ENCODE measurements around the gene QRICH1.
A peak's percentile ranks its signal among the peaks of the same experiment; 100 is the strongest.

Gene QRICH1

GRCh38 chr3:49108346-49108745 is 14.5 kb upstream of the QRICH1 start:
- Histone ChIP-seq H3K27ac (ENCODE audit: low read depth, low read length) (no peak overlapping the region), H3K4me1 (ENCODE audit: control insufficient read depth, insufficient read depth, low read length) (peaks cover 7% of the 10 kb centered on the region), H3K36me3 (ENCODE audit: control insufficient read depth, insufficient read depth, low read length) (peaks cover 40% of the 10 kb centered on the region), H3K27me3 (ENCODE audit: control insufficient read depth, insufficient read depth, low read length) (no peaks in the 10 kb centered on the region), H3K9ac (ENCODE audit: low read length) (no peak overlapping the region), H3K4me3 (ENCODE audit: low read length) (no peak overlapping the region)

- peaks cover 32% of the 10 kb centered on the region for H3K36me3 ChIP-seq (ENCODE audit: control insufficient read depth, insufficient read depth, low read length)
- peak within 1 kb of the TSS; percentile 79 for H3K4me3 ChIP-seq (ENCODE audit: low read length)
- peaks cover 7% of the 10 kb centered on the region for H3K4me1 ChIP-seq (ENCODE audit: control insufficient read depth, insufficient read depth, low read length)
- peak within 1 kb of the TSS; percentile 77 for H3K9ac ChIP-seq (ENCODE audit: low read length)
- H3K27me3 ChIP-seq (ENCODE audit: control insufficient read depth, insufficient read depth, low read length): no peaks in the 10 kb centered on the region
- H3K27ac ChIP-seq (ENCODE audit: low read depth, low read length): peak within 1 kb of the TSS; percentile 85
Observed at GRCh38 chr3:49104427-49105291, 10.8 kb upstream of the QRICH1 start, which contains the start of gene QARS1. Gene QARS1 (minus strand): TSS chr3:49104757. CDS start chr3:49104733, 24 bp downstream.

GRCh38 chr3:49104052-49104426 is 10.2 kb upstream of the QRICH1 start:
- Histone ChIP-seq H3K36me3 (ENCODE audit: control insufficient read depth, insufficient read depth, low read length) (peaks cover 37% of the 10 kb centered on the region), H3K27ac (ENCODE audit: low read depth, low read length) (peak overlapping the region; percentile 85), H3K27me3 (ENCODE audit: control insufficient read depth, insufficient read depth, low read length) (no peaks in the 10 kb centered on the region), H3K4me1 (ENCODE audit: control insufficient read depth, insufficient read depth, low read length) (peaks cover 7% of the 10 kb centered on the region), H3K4me3 (ENCODE audit: low read length) (peak overlapping the region; percentile 79), H3K9ac (ENCODE audit: low read length) (peak overlapping the region; percentile 77)

- H3K27ac ChIP-seq (ENCODE audit: low read depth, low read length): no peak overlapping the region
- no peaks in the 10 kb centered on the region for H3K27me3 ChIP-seq (ENCODE audit: control insufficient read depth, insufficient read depth, low read length)
- peaks cover 43% of the 10 kb centered on the region for H3K36me3 ChIP-seq (ENCODE audit: control insufficient read depth, insufficient read depth, low read length)
- H3K9ac ChIP-seq (ENCODE audit: low read length): no peak overlapping the region
- peaks cover 7% of the 10 kb centered on the region for H3K4me1 ChIP-seq (ENCODE audit: control insufficient read depth, insufficient read depth, low read length)
- no peak overlapping the region for H3K4me3 ChIP-seq (ENCODE audit: low read length)
Observed at GRCh38 chr3:49100046-49100615, 6.3 kb upstream of the QRICH1 start.

- Histone ChIP-seq H3K4me1 (ENCODE audit: control insufficient read depth, insufficient read depth, low read length) (peaks cover 9% of the 10 kb centered on the region), H3K9ac (ENCODE audit: low read length) (no peak overlapping the region), H3K27ac (ENCODE audit: low read depth, low read length) (no peak overlapping the region), H3K4me3 (ENCODE audit: low read length) (no peak overlapping the region), H3K36me3 (ENCODE audit: control insufficient read depth, insufficient read depth, low read length) (peaks cover 43% of the 10 kb centered on the region), H3K27me3 (ENCODE audit: control insufficient read depth, insufficient read depth, low read length) (no peaks in the 10 kb centered on the region)
Observed at GRCh38 chr3:49098910-49099630, 5.2 kb upstream of the QRICH1 start.

- Histone ChIP-seq H3K27ac (ENCODE audit: low read depth, low read length) (no peak overlapping the region), H3K9ac (ENCODE audit: low read length) (no peak overlapping the region), H3K4me3 (ENCODE audit: low read length) (no peak overlapping the region), H3K4me1 (ENCODE audit: control insufficient read depth, insufficient read depth, low read length) (peaks cover 4% of the 10 kb centered on the region), H3K27me3 (ENCODE audit: control insufficient read depth, insufficient read depth, low read length) (no peaks in the 10 kb centered on the region), H3K36me3 (ENCODE audit: control insufficient read depth, insufficient read depth, low read length) (peaks cover 43% of the 10 kb centered on the region)
Observed at GRCh38 chr3:49098429-49098828, 4.6 kb upstream of the QRICH1 start.

- Histone ChIP-seq H3K27me3 (ENCODE audit: control insufficient read depth, insufficient read depth, low read length) (no peaks in the 10 kb centered on the region), H3K36me3 (ENCODE audit: control insufficient read depth, insufficient read depth, low read length) (peaks cover 11% of the 10 kb centered on the region), H3K4me1 (ENCODE audit: control insufficient read depth, insufficient read depth, low read length) (peaks cover 14% of the 10 kb centered on the region), H3K27ac (ENCODE audit: low read depth, low read length) (peak overlapping the region; percentile 97), H3K9ac (ENCODE audit: low read length) (peak overlapping the region; percentile 45), H3K4me3 (ENCODE audit: low read length) (peak overlapping the region; percentile 97)
Observed at GRCh38 chr3:49092938-49093852, 676 bp downstream of the QRICH1 start.

- no peaks in the 10 kb centered on the region for H3K36me3 ChIP-seq (ENCODE audit: control insufficient read depth, insufficient read depth, low read length)
- H3K27me3 ChIP-seq (ENCODE audit: control insufficient read depth, insufficient read depth, low read length): no peaks in the 10 kb centered on the region
- no peak overlapping the region for H3K4me3 ChIP-seq (ENCODE audit: low read length)
- H3K27ac ChIP-seq (ENCODE audit: low read depth, low read length): no peak overlapping the region
- no peaks in the 10 kb centered on the region for H3K4me1 ChIP-seq (ENCODE audit: control insufficient read depth, insufficient read depth, low read length)
- H3K9ac ChIP-seq (ENCODE audit: low read length): no peak overlapping the region
Observed at GRCh38 chr3:49081429-49081828, 12.4 kb downstream of the QRICH1 start.

- no peaks in the 10 kb centered on the region for H3K4me1 ChIP-seq (ENCODE audit: control insufficient read depth, insufficient read depth, low read length)
- H3K36me3 ChIP-seq (ENCODE audit: control insufficient read depth, insufficient read depth, low read length): peaks cover 3% of the 10 kb centered on the region
- no peak overlapping the region for H3K4me3 ChIP-seq (ENCODE audit: low read length)
- no peaks in the 10 kb centered on the region for H3K27me3 ChIP-seq (ENCODE audit: control insufficient read depth, insufficient read depth, low read length)
- no peak overlapping the region for H3K27ac ChIP-seq (ENCODE audit: low read depth, low read length)
- H3K9ac ChIP-seq (ENCODE audit: low read length): no peak overlapping the region
Observed at GRCh38 chr3:49079270-49079669, 14.6 kb downstream of the QRICH1 start.

- no peak overlapping the region for H3K4me3 ChIP-seq (ENCODE audit: low read length)
- peaks cover 15% of the 10 kb centered on the region for H3K36me3 ChIP-seq (ENCODE audit: control insufficient read depth, insufficient read depth, low read length)
- no peaks in the 10 kb centered on the region for H3K4me1 ChIP-seq (ENCODE audit: control insufficient read depth, insufficient read depth, low read length)
- no peak overlapping the region for H3K27ac ChIP-seq (ENCODE audit: low read depth, low read length)
- no peak overlapping the region for H3K9ac ChIP-seq (ENCODE audit: low read length)
- H3K27me3 ChIP-seq (ENCODE audit: control insufficient read depth, insufficient read depth, low read length): no peaks in the 10 kb centered on the region
Observed at GRCh38 chr3:49076646-49077045, 17.2 kb downstream of the QRICH1 start.

- no peaks in the 10 kb centered on the region for H3K4me1 ChIP-seq (ENCODE audit: control insufficient read depth, insufficient read depth, low read length)
- no peak overlapping the region for H3K9ac ChIP-seq (ENCODE audit: low read length)
- no peak overlapping the region for H3K4me3 ChIP-seq (ENCODE audit: low read length)
- peaks cover 15% of the 10 kb centered on the region for H3K36me3 ChIP-seq (ENCODE audit: control insufficient read depth, insufficient read depth, low read length)
- H3K27ac ChIP-seq (ENCODE audit: low read depth, low read length): no peak overlapping the region
- H3K27me3 ChIP-seq (ENCODE audit: control insufficient read depth, insufficient read depth, low read length): no peaks in the 10 kb centered on the region
Observed at GRCh38 chr3:49076116-49076515, 17.8 kb downstream of the QRICH1 start.

GRCh38 chr3:49058011-49058410 is 35.9 kb downstream of the QRICH1 start:
- no peaks in the 10 kb centered on the region for H3K27me3 ChIP-seq (ENCODE audit: control insufficient read depth, insufficient read depth, low read length)
- H3K9ac ChIP-seq (ENCODE audit: low read length): no peak overlapping the region
- H3K36me3 ChIP-seq (ENCODE audit: control insufficient read depth, insufficient read depth, low read length): peaks cover 18% of the 10 kb centered on the region
- H3K27ac ChIP-seq (ENCODE audit: low read depth, low read length): no peak overlapping the region
- H3K4me3 ChIP-seq (ENCODE audit: low read length): no peak overlapping the region
- no peaks in the 10 kb centered on the region for H3K4me1 ChIP-seq (ENCODE audit: control insufficient read depth, insufficient read depth, low read length)

Measured in rectal smooth muscle tissue (tissue), 1 donor.